HCT116 (cell line): Measurements from ENCODE around the gene SF3A2. TPM values are rescaled to one million over a fixed set of nuclear protein-coding genes. Genes with fewer than 3 reads are reported as not detected.
"Not testable (repeated sequence)": the region's sequence is repeated elsewhere in the genome, so short reads cannot be mapped to it uniquely, and the experiment has no call there.

ENCODE experiments used
- ATAC-seq: fragments of 200-7000 bp; cut with Tn5 transposase; 2 replicates; pipeline ENCODE4 v1.9.1; 2020; ENCODE audit warnings: mild to moderate bottlenecking, moderate library complexity
- BruUV-seq: library from RNA; stranded (reverse); fragments of 400-500 nt; replicated peaks from 2 replicates; lab custom pipeline; 2021; lab: Mats Ljungman, UMichigan
- CTCF ChIA-PET: fragments of 300-600 bp; sonication (Branson Sonifier 250); formaldehyde crosslinking; loops from one replicate; lab custom pipeline; 2021; ENCODE audit warnings: antibody characterized with exemption; lab: Charles Lee
- POLR2A ChIA-PET: fragments of 300-600, 350-600 bp; sonication (Branson Sonifier 250); formaldehyde crosslinking; loops from one replicate; lab custom pipeline; 2021; ENCODE audit warnings: antibody characterized with exemption; lab: Charles Lee
- RAD21 ChIA-PET, 2 experiments: fragments of 300-600 bp; sonication (Branson Sonifier 250); formaldehyde crosslinking; loops; one replicate each; lab custom pipeline; 2023; ENCODE audit warnings: low total read pairs in 2 of 2; ENCODE audit not compliant: uncharacterized antibody in 2 of 2, unreplicated experiment in 2 of 2, low non-redundant PET in 1 of 2; lab: Charles Lee
- DNase-seq: peaks from one replicate; pipeline ENCODE4 v3.0.0-alpha.2; 2010; ENCODE audit warnings: low read depth, low spot score
- H2AFZ ChIP-seq: fragments of 200-600 bp; shearing (Covaris generic), sonication (generic); 2 replicates; pipeline ENCODE4 v1.6.1; 2017; ENCODE audit warnings: low read depth, mixed run types, mixed read lengths, antibody characterized with exemption, low read length; ENCODE audit not compliant: poor library complexity, severe bottlenecking
- H3K27ac ChIP-seq: 2 replicates; pipeline ENCODE4 v1.5.1; 2012; ENCODE audit warnings: low read depth, low read length
- H3K27me3 ChIP-seq: fragments of 200-600 bp; sonication (generic); 2 replicates; pipeline ENCODE4 v1.6.1; 2016; ENCODE audit warnings: mixed run types, low read length, mixed read lengths; ENCODE audit not compliant: insufficient read depth
- H3K36me3 ChIP-seq, 2 experiments: fragments of 200-500 bp in 1 of 2; fragments of 200-600 bp in 1 of 2; sonication (Bioruptor generic) in 1 of 2; sonication (generic) in 1 of 2; 2 replicates each; pipeline versions ENCODE4 v1.5.1 to v1.6.1; 2014 to 2016; ENCODE audit warnings: low read length in 2 of 2, inconsistent platforms in 1 of 2, mixed read lengths in 1 of 2, mixed run types in 1 of 2; ENCODE audit not compliant: insufficient read depth in 2 of 2, control insufficient read depth in 1 of 2
- H3K4me1 ChIP-seq, 2 experiments: fragments of 200-600 bp in 1 of 2; sonication (generic) in 1 of 2; 2 replicates each; pipeline versions ENCODE4 v1.5.1 to v1.6.1; 2012 to 2017; ENCODE audit warnings: low read length in 2 of 2, inconsistent platforms in 1 of 2, mild to moderate bottlenecking in 1 of 2, mixed read lengths in 1 of 2, mixed run types in 1 of 2, moderate library complexity in 1 of 2; ENCODE audit not compliant: insufficient read depth in 2 of 2, control insufficient read depth in 1 of 2
- H3K4me2 ChIP-seq: fragments of 200-600 bp; sonication (generic); 2 replicates; pipeline ENCODE4 v1.6.1; 2017; ENCODE audit warnings: mixed run types, low read length, mixed read lengths
- H3K4me3 ChIP-seq, 2 experiments: fragments of 200-600 bp in 1 of 2; sonication (generic) in 1 of 2; replicated peaks in 1 of 2; 2 replicates each; pipeline ENCODE4 v1.5.1; 2011 to 2016; ENCODE audit warnings: low read length in 2 of 2, control low read depth in 1 of 2, low read depth in 1 of 2, mild to moderate bottlenecking in 1 of 2, mixed read lengths in 1 of 2, mixed run types in 1 of 2
- H3K79me2 ChIP-seq: fragments of 200-600 bp; sonication (generic); 2 replicates; pipeline ENCODE4 v1.6.1; 2017; ENCODE audit warnings: mild to moderate bottlenecking, mixed run types, low read length, moderate library complexity, mixed read lengths; ENCODE audit not compliant: insufficient read depth
- H3K9ac ChIP-seq: fragments of 200-600 bp; sonication (generic); 2 replicates; pipeline ENCODE4 v1.6.1; 2016; ENCODE audit warnings: low read length, mixed read lengths
- H3K9me2 ChIP-seq: fragments of 200-600 bp; sonication (generic), shearing (Covaris generic); 2 replicates; pipeline ENCODE4 v1.6.1; 2017; ENCODE audit warnings: mixed run types, mild to moderate bottlenecking, moderate library complexity; ENCODE audit not compliant: insufficient read depth
- H3K9me3 ChIP-seq, 2 experiments: fragments of 200-500 bp in 1 of 2; fragments of 200-600 bp in 1 of 2; sonication (Bioruptor generic) in 1 of 2; sonication (generic) in 1 of 2; 2 replicates each; pipeline ENCODE4 v1.6.1; 2014 to 2017; ENCODE audit warnings: low read length in 2 of 2, mixed read lengths in 2 of 2, inconsistent platforms in 1 of 2, low read depth in 1 of 2, mild to moderate bottlenecking in 1 of 2, mixed run types in 1 of 2, moderate library complexity in 1 of 2; ENCODE audit not compliant: control insufficient read depth in 1 of 2, insufficient read depth in 1 of 2
- H4K20me1 ChIP-seq: fragments of 200-600 bp; sonication (generic), shearing (Covaris generic); 2 replicates; pipeline ENCODE4 v1.6.1; 2017; ENCODE audit warnings: mixed run types, mild to moderate bottlenecking, moderate library complexity; ENCODE audit not compliant: insufficient read depth
- CBX3 ChIP-seq: IDR thresholded peaks from 2 replicates; pipeline ENCODE4 v1.6.1; 2012; ENCODE audit warnings: low read depth
- CEBPB ChIP-seq: IDR thresholded peaks from 2 replicates; pipeline ENCODE4 v1.6.1; 2012; ENCODE audit warnings: low read depth
- CTCF ChIP-seq, 3 experiments: fragments of 200-600 bp in 1 of 3; sonication (generic) in 1 of 3; IDR thresholded peaks in 2 of 3; conservative IDR thresholded peaks in 1 of 3; 2 replicates each; pipeline ENCODE4 v1.5.1; 2012 to 2017; ENCODE audit warnings: low read depth in 2 of 3, low read length in 2 of 3, antibody characterized with exemption in 1 of 3, borderline replicate concordance in 1 of 3, control low read depth in 1 of 3, mild to moderate bottlenecking in 1 of 3, mixed read lengths in 1 of 3, mixed run types in 1 of 3, moderate library complexity in 1 of 3; ENCODE audit not compliant: insufficient read depth in 1 of 3
- EGR1 ChIP-seq: IDR thresholded peaks from 2 replicates; pipeline ENCODE4 v1.6.1; 2012; ENCODE audit warnings: low read depth
- ELF1 ChIP-seq: IDR thresholded peaks from 2 replicates; pipeline ENCODE4 v1.6.1; 2012; ENCODE audit warnings: low read depth, borderline replicate concordance
- EZH2 ChIP-seq: fragments of 200-600 bp; sonication (generic); IDR thresholded peaks from 2 replicates; pipeline ENCODE4 v1.6.1; 2017; ENCODE audit warnings: antibody characterized with exemption, mixed run types
- JUND ChIP-seq: IDR thresholded peaks from 2 replicates; pipeline ENCODE4 v1.6.1; 2012
- POLR2AphosphoS5 ChIP-seq: IDR thresholded peaks from 2 replicates; pipeline ENCODE4 v1.6.1; 2011; ENCODE audit warnings: mild to moderate bottlenecking, low read depth, low read length, moderate library complexity
- SIN3A ChIP-seq: IDR thresholded peaks from 2 replicates; pipeline ENCODE4 v1.6.1; 2012; ENCODE audit warnings: low read depth
- SP1 ChIP-seq: IDR thresholded peaks from 2 replicates; pipeline ENCODE4 v1.6.1; 2012; ENCODE audit warnings: low read depth
- YY1 ChIP-seq: IDR thresholded peaks from 2 replicates; pipeline ENCODE4 v1.6.1; 2011; ENCODE audit warnings: low read length, low read depth, moderate library complexity, mild to moderate bottlenecking; ENCODE audit not compliant: insufficient replicate concordance; ENCODE audit errors: extremely low read depth
- ZBTB33 ChIP-seq: IDR thresholded peaks from 2 replicates; pipeline ENCODE4 v1.6.1; 2011; ENCODE audit warnings: mild to moderate bottlenecking, low read length, moderate library complexity; ENCODE audit not compliant: insufficient replicate concordance; ENCODE audit errors: extremely low read depth
- ZFX ChIP-seq: fragments of 450-650 bp; IDR thresholded peaks from 2 replicates; pipeline ENCODE4 v1.6.1; 2017
- intact Hi-C: fragments of 100-400 bp; cut with micrococcal nuclease; formaldehyde crosslinking; loops from 2 replicates; pipeline ENCODE4 v1.10.0; 2022
- total RNA-seq: library from RNA; stranded (reverse); gene quantifications from one replicate; pipeline ENCODE4 v1.2.1, GENCODE V29; 2021; ENCODE audit not compliant: unreplicated experiment

Gene SF3A2
- total RNA-seq, 1 experiment from 2014 or later: 166 TPM

- H4K20me1 ChIP-seq, H3K9ac ChIP-seq, H3K27me3 ChIP-seq, BruUV-seq, H3K9me3 ChIP-seq, H3K27ac ChIP-seq, CTCF ChIA-PET, H2AFZ ChIP-seq, H3K9me2 ChIP-seq, H3K4me1 ChIP-seq, H3K4me3 ChIP-seq, intact Hi-C loops, RAD21 ChIA-PET, H3K4me2 ChIP-seq, DNase-seq, POLR2A ChIA-PET, ATAC-seq: not testable (repeated sequence)
- H3K79me2 ChIP-seq: peaks cover 48% of the 10 kb centered on the region
- peaks cover 9 to 10% of the 10 kb centered on the region in 2 experiments; a peak in 3 of 4 replicates for H3K36me3 ChIP-seq
Measured at GRCh38 chr19:2200624-2201294, 35.9 kb upstream of the SF3A2 start.

DNA sequence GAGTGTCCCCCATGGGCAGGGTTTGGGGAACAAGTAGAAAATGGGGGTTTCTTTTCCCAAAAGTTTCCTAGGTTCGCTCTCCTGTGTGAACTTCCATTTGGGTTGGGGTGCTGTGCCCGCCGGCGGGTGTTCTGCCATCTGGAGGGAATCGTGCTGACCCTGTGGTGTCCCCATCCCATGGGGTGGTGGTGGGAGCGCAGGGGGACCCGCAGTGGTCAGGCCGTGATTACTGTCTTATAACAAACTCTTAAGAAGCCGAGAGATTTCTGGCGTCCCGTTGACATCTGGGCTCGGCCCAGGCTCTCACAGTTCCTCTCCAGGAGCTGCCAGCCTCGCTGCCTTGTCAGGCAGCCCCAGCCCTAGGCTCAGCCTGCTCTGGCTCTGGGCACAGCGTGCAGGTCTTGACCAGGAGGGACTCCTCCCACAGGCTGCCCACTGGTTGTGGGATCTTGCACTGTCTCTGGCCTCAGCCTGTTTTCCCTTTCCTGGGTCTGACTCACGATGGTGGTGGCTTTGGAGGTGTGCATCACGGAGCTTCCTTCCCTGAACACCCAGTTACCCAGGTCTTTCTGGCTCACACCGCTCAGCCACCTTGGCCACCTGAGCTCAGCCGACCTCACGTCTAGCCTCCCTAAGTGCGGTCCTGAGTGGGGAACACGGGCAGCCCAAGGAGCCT is 35.0 kb upstream of the SF3A2 start:
- intact Hi-C loops: no loop called here
- Histone ChIP-seq H3K79me2 (peaks cover 39% of the 10 kb centered on the region), H3K27me3 (no peaks in the 10 kb centered on the region), H3K9ac (no peak overlapping the region), H3K9me2 (no peaks in the 10 kb centered on the region), H3K4me1 (no peaks in the 10 kb centered on the region), H3K36me3 (peaks cover 7 to 13% of the 10 kb centered on the region in 2 experiments; a peak in 3 of 4 replicates), H3K27ac (peak overlapping the region; percentile 14; the same call in 1 of the 2 replicates), H2AFZ (no peak overlapping the region), H3K9me3 (no peaks in the 10 kb centered on the region), H4K20me1 (no peaks in the 10 kb centered on the region), H3K4me2 (no peak overlapping the region), H3K4me3 (no peak overlapping the region)
- RAD21 ChIA-PET: no interaction called here
- CTCF ChIA-PET: no interaction called here
- POLR2A ChIA-PET: no interaction called here
- TF ChIP-seq POLR2AphosphoS5 (no peak), CTCF (IDR thresholded peaks at IDR 0.05 in 2 of 3, conservative IDR thresholded peaks at IDR 0.05 in 1 of 3; ENCODE audit: borderline replicate concordance in 1 of 3, insufficient read depth in 1 of 3, low read depth in 2 of 3, low read length in 2 of 3) (no peak), CBX3 (no peak), SIN3A (no peak), JUND (no peak), ZBTB33 (no peak), CEBPB (no peak), ZFX (no peak), SP1 (no peak), ELF1 (no peak), YY1 (no peak), EZH2 (no peak), EGR1 (no peak)
- no peak for DNase-seq
- no peak for ATAC-seq
- BruUV-seq: no TSS peak
